IMR-90 (cell line): ENCODE measurements around the gene BTBD9. TPM values are rescaled to one million over a fixed set of nuclear protein-coding genes. Genes with fewer than 3 reads are reported as not detected.

Experiments
- ATAC-seq: fragments of 200-7000 bp; cut with Tn5 transposase; 2 replicates; pipeline ENCODE4 v1.9.1; 2020; ENCODE audit warnings: low read depth, mild to moderate bottlenecking, moderate library complexity
- BruUV-seq: library from RNA; stranded (reverse); fragments of 400-500 nt; replicated peaks from 2 replicates; lab custom pipeline; 2021; lab: Mats Ljungman, UMichigan
- CTCF ChIA-PET: fragments of 300-600 bp; formaldehyde crosslinking; extraction: SDS; loops from one replicate; lab custom pipeline; 2021; ENCODE audit warnings: antibody characterized with exemption; lab: Yijun Ruan, JAX
- POLR2A ChIA-PET: fragments of 300-600 bp; sonication (Branson Sonifier 250); formaldehyde crosslinking; loops from one replicate; lab custom pipeline; 2022; ENCODE audit warnings: antibody characterized with exemption; ENCODE audit not compliant: unreplicated experiment; lab: Charles Lee
- DNase-seq: peaks from one replicate; pipeline ENCODE4 v3.0.0; 2013
- H2AFZ ChIP-seq: replicated peaks from 2 replicates; pipeline ENCODE3; 2013; ENCODE audit warnings: low read length, mild to moderate bottlenecking; ENCODE audit not compliant: poor library complexity
- H2AK5ac ChIP-seq: 2 replicates; pipeline ENCODE4 v1.6.1; 2013; ENCODE audit warnings: low read depth, low read length, inconsistent platforms
- H2AK9ac ChIP-seq: replicated peaks from 2 replicates; pipeline ENCODE3; 2013; ENCODE audit warnings: mild to moderate bottlenecking, low read depth, low read length, moderate library complexity; ENCODE audit not compliant: poor library complexity
- H2BK120ac ChIP-seq: 2 replicates; pipeline ENCODE4 v1.6.1; 2013; ENCODE audit warnings: low read depth, low read length, inconsistent platforms
- H2BK15ac ChIP-seq: 3 replicates; pipeline ENCODE4 v1.6.1; 2013; ENCODE audit warnings: low read depth, low read length, inconsistent platforms
- H2BK20ac ChIP-seq: 2 replicates; pipeline ENCODE4 v1.6.1; 2013; ENCODE audit warnings: low read depth, mild to moderate bottlenecking, inconsistent platforms, low read length, moderate library complexity
- H2BK5ac ChIP-seq: 2 replicates; pipeline ENCODE4 v1.6.1; 2013; ENCODE audit warnings: mild to moderate bottlenecking, low read depth, low read length, inconsistent platforms; ENCODE audit not compliant: poor library complexity, severe bottlenecking
- H3K14ac ChIP-seq: replicated peaks from 2 replicates; pipeline ENCODE4 v1.6.1; 2013; ENCODE audit warnings: low read depth, low read length, inconsistent platforms
- H3K18ac ChIP-seq: 2 replicates; pipeline ENCODE4 v1.6.1; 2013; ENCODE audit warnings: low read depth, low read length, control low read depth
- H3K23ac ChIP-seq: 2 replicates; pipeline ENCODE4 v1.6.1; 2013; ENCODE audit warnings: low read depth, low read length, inconsistent platforms
- H3K27ac ChIP-seq: 2 replicates; pipeline ENCODE4 v1.5.1; 2013; ENCODE audit warnings: mild to moderate bottlenecking, control low read depth, low read length; ENCODE audit not compliant: insufficient read depth
- H3K27me3 ChIP-seq: 2 replicates; pipeline ENCODE4 v1.6.1; 2013; ENCODE audit warnings: low read length; ENCODE audit not compliant: control insufficient read depth, insufficient read depth
- H3K36me3 ChIP-seq: 2 replicates; pipeline ENCODE4 v1.6.1; 2013; ENCODE audit warnings: low read length, mixed read lengths; ENCODE audit not compliant: control insufficient read depth, insufficient read depth
- H3K4ac ChIP-seq: 2 replicates; pipeline ENCODE4 v1.6.1; 2013; ENCODE audit warnings: low read depth, low read length, inconsistent platforms
- H3K4me1 ChIP-seq: 2 replicates; pipeline ENCODE4 v1.6.1; 2013; ENCODE audit warnings: low read length, mixed read lengths; ENCODE audit not compliant: control insufficient read depth, insufficient read depth
- H3K4me2 ChIP-seq: 2 replicates; pipeline ENCODE4 v1.6.1; 2013; ENCODE audit warnings: low read depth, mild to moderate bottlenecking, control low read depth, low read length, moderate library complexity
- H3K4me3 ChIP-seq: 2 replicates; pipeline ENCODE4 v1.5.1; 2013; ENCODE audit warnings: low read depth, mild to moderate bottlenecking, control low read depth, low read length, moderate library complexity; ENCODE audit not compliant: insufficient read depth
- H3K56ac ChIP-seq: 2 replicates; pipeline ENCODE4 v1.6.1; 2013; ENCODE audit warnings: low read length, inconsistent platforms; ENCODE audit not compliant: insufficient read depth; ENCODE audit errors: extremely low read depth
- H3K79me1 ChIP-seq, 2 experiments: 2 replicates each; pipeline ENCODE4 v1.6.1; 2013; ENCODE audit warnings: low read length in 2 of 2, inconsistent platforms in 1 of 2, low read depth in 1 of 2
- H3K9ac ChIP-seq: 2 replicates; pipeline ENCODE4 v1.6.1; 2013; ENCODE audit warnings: low read depth, low read length, control low read depth
- H3K9me1 ChIP-seq: 2 replicates; pipeline ENCODE4 v1.6.1; 2013; ENCODE audit warnings: low read length, inconsistent platforms; ENCODE audit not compliant: insufficient read depth
- H3K9me3 ChIP-seq: 2 replicates; pipeline ENCODE4 v1.6.1; 2013; ENCODE audit warnings: low read length; ENCODE audit not compliant: control insufficient read depth, insufficient read depth
- H4K20me1 ChIP-seq: 2 replicates; pipeline ENCODE4 v1.6.1; 2013; ENCODE audit warnings: low read length, inconsistent platforms; ENCODE audit not compliant: insufficient read depth
- H4K5ac ChIP-seq: 2 replicates; pipeline ENCODE4 v1.6.1; 2013; ENCODE audit warnings: mild to moderate bottlenecking, low read depth, low read length, control low read depth
- H4K8ac ChIP-seq, 2 experiments: 2 replicates each; pipeline ENCODE4 v1.6.1; 2013; ENCODE audit warnings: low read depth in 2 of 2, low read length in 2 of 2, control low read depth in 1 of 2, inconsistent platforms in 1 of 2
- H4K91ac ChIP-seq: 2 replicates; pipeline ENCODE4 v1.6.1; 2013; ENCODE audit warnings: low read depth, low read length, inconsistent platforms; ENCODE audit not compliant: insufficient read depth
- FOS ChIP-seq: fragments of 150-350 bp; IDR thresholded peaks from 2 replicates; pipeline ENCODE4 v1.6.1; 2016; ENCODE audit warnings: low read depth, low read length
- MXI1 ChIP-seq: IDR thresholded peaks from 2 replicates; pipeline ENCODE4 v1.6.1; 2012; ENCODE audit warnings: low read depth, mild to moderate bottlenecking, low read length, moderate library complexity, borderline replicate concordance
- WGBS, 2 experiments: methylation state at CpG; one replicate each; pipeline versions ENCODE4 v1.1.5 to v1.1.7; 2013; ENCODE audit warnings: missing lambda C conversion rate in 2 of 2; ENCODE audit not compliant: insufficient read length in 1 of 2; ENCODE audit errors: extremely low coverage in 2 of 2; 5-methylcytosine and 5-hydroxymethylcytosine counted together
- dilution Hi-C: fragments of 300-500 bp; cut with HindIII; formaldehyde crosslinking; loops from one replicate; pipeline ENCODE4 v1.14.3; 2018; ENCODE audit warnings: low sequenced_read_pairs; ENCODE audit not compliant: unreplicated experiment
- in situ Hi-C: fragments of 300-500 bp; cut with MboI; formaldehyde crosslinking; loops from 3 replicates; pipeline ENCODE4 v1.14.3; 2019; ENCODE audit warnings: low sequenced_read_pairs, inconsistent platforms, mixed read lengths
- intact Hi-C: fragments of 100-400 bp; cut with micrococcal nuclease; formaldehyde crosslinking; loops from 2 replicates; pipeline ENCODE4 v1.10.0; 2022
- polyA plus RNA-seq, 3 experiments: library from polyadenylated mRNA; depleted of rRNA; stranded (reverse); fragments of >200 nt; gene quantifications; 2 replicates each; pipeline ENCODE4 v1.2.3, GENCODE V29; 2012; ENCODE audit warnings: low replicate concordance in 1 of 3
- total RNA-seq: library from RNA; depleted of rRNA; stranded (reverse); fragments of >200 nt; gene quantifications from 2 replicates; pipeline ENCODE4 v1.2.3, GENCODE V29; 2012

BTBD9 gene
- total and polyA plus RNA-seq, 2 of the 4 experiments (the other 2 are of a cell fraction): 4.1 to 22.0 TPM

DNA sequence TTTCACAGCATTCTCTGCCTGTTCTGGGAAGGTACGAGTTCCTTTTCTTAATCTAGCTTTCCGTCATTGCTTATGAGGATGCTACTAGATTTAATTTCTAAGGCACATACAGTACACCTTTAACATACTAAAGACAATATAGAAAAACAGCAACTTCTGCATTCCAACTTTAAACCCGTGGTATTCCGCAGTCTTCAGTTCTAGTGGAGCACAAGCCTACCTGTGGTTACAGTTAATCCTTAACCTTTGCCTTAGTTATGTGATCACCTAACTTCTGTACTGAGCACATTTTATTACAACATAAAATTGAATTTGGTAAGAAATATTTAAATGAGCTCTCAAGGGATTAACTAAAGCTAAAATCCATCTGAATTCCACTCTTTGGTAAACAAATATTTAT lies 289.5 kb downstream of the BTBD9 start:
- H2AFZ ChIP-seq: no peak overlapping the region
- H3K14ac ChIP-seq: peak overlapping the region; percentile 88; the same call in 1 of the 2 replicates
- CTCF ChIA-PET: no interaction called here

More for the DNA sequence above, 289.5 kb downstream of the BTBD9 start:
- Histone ChIP-seq H4K8ac (peak overlapping the region; percentile 76 to 78; a peak in 3 of 4 replicates), H3K4me3 (no peak overlapping the region), H3K9me3 (no peaks in the 10 kb centered on the region), H3K9me1 (peaks cover 10% of the 10 kb centered on the region), H4K5ac (peak overlapping the region; percentile 53; the same call in 1 of the 2 replicates), H3K18ac (peak overlapping the region; percentile 42), H4K20me1 (no peaks in the 10 kb centered on the region), H3K23ac (no peak overlapping the region), H3K27me3 (no peaks in the 10 kb centered on the region), H3K4me2 (no peak overlapping the region), H3K27ac (no peak overlapping the region), H2AK5ac (peak overlapping the region; percentile 80), H2AK9ac (no peak overlapping the region), H3K4me1 (peaks cover 12% of the 10 kb centered on the region), H3K4ac (peak overlapping the region; percentile 76; the same call in 1 of the 2 replicates), H3K56ac (no peak overlapping the region; the same call in 1 of the 2 replicates), H3K79me1 (peaks cover 2 to 8% of the 10 kb centered on the region in 2 experiments; a peak in 3 of 4 replicates), H3K9ac (no peak overlapping the region), H2BK20ac (peak overlapping the region; percentile 83; the same call in 1 of the 2 replicates), H2BK15ac (peak overlapping the region; percentile 96; the same call in 2 of the 3 replicates), H2BK120ac (peak overlapping the region; percentile 91), H2BK5ac (peak overlapping the region; percentile 49), H3K36me3 (no peaks in the 10 kb centered on the region), H4K91ac (peak overlapping the region; percentile 81)
- in situ Hi-C loops (no loop called here), dilution Hi-C loops (no loop called here), intact Hi-C loops (no loop called here)
- DNase-seq: no peak
- no CpG with 5 or more reads among the region's 4 CpGs for WGBS, 2 experiments
- BruUV-seq: no TSS peak
- POLR2A ChIA-PET: no interaction called here
- TF ChIP-seq MXI1 (no peak), FOS (no peak)
- no peak for ATAC-seq
